ENCODE results near the gene KHSRP.

- TF ChIP-seq EZH2 (IDR thresholded peaks at IDR 0.05; ENCODE audit: borderline replicate concordance, low read length) (no peak), CTCF (IDR thresholded peaks at IDR 0.05; ENCODE audit: low read length) (no peak)
Observed at GRCh38 chr19:6457958-6458694, 33.5 kb upstream of the KHSRP start.
